H9 (cell line): ENCODE results near the gene ZBTB20. TPM values are rescaled to one million over a fixed set of nuclear protein-coding genes. Genes with fewer than 3 reads are reported as not detected.

Source experiments
- DNase-seq: peaks from one replicate; pipeline ENCODE4 v3.0.0-alpha.2; 2017
- H2AFZ ChIP-seq: one replicate; pipeline ENCODE4 v1.6.1; 2013; ENCODE audit warnings: mild to moderate bottlenecking, low read length, control low read depth, moderate library complexity
- H2AK5ac ChIP-seq: 2 replicates; pipeline ENCODE4 v1.6.1; 2013; ENCODE audit warnings: low read length, control low read depth, mixed read lengths; ENCODE audit not compliant: insufficient read length
- H2BK120ac ChIP-seq: one replicate; pipeline ENCODE4 v1.6.1; 2013; ENCODE audit warnings: low read depth, mild to moderate bottlenecking, low read length, control low read depth, inconsistent platforms; ENCODE audit not compliant: poor library complexity, severe bottlenecking
- H2BK12ac ChIP-seq: 2 replicates; pipeline ENCODE4 v1.6.1; 2013; ENCODE audit warnings: low read length, control low read depth, mixed read lengths, low read depth; ENCODE audit not compliant: insufficient read length
- H2BK15ac ChIP-seq: 2 replicates; pipeline ENCODE4 v1.6.1; 2013; ENCODE audit warnings: low read depth, low read length, control low read depth
- H2BK20ac ChIP-seq: one replicate; pipeline ENCODE4 v1.6.1; 2013; ENCODE audit warnings: low read depth, mild to moderate bottlenecking, low read length, control low read depth, inconsistent platforms; ENCODE audit not compliant: poor library complexity, severe bottlenecking
- H2BK5ac ChIP-seq: 2 replicates; pipeline ENCODE4 v1.6.1; 2013; ENCODE audit warnings: low read length, control low read depth, mixed read lengths; ENCODE audit not compliant: insufficient read length
- H3K14ac ChIP-seq: 2 replicates; pipeline ENCODE4 v1.6.1; 2013; ENCODE audit warnings: low read length, control low read depth; ENCODE audit not compliant: insufficient read depth
- H3K18ac ChIP-seq: 2 replicates; pipeline ENCODE4 v1.6.1; 2013; ENCODE audit warnings: low read depth, mild to moderate bottlenecking, mixed read lengths, low read length, control low read depth; ENCODE audit not compliant: insufficient read length
- H3K23ac ChIP-seq: 2 replicates; pipeline ENCODE4 v1.6.1; 2013; ENCODE audit warnings: low read length, control low read depth, mixed read lengths, low read depth; ENCODE audit not compliant: insufficient read length
- H3K23me2 ChIP-seq: 2 replicates; pipeline ENCODE4 v1.6.1; 2013; ENCODE audit warnings: low read depth, mild to moderate bottlenecking, mixed read lengths, low read length, control low read depth; ENCODE audit not compliant: insufficient read length, poor library complexity, severe bottlenecking
- H3K27ac ChIP-seq: 2 replicates; pipeline ENCODE4 v1.5.1; 2013; ENCODE audit warnings: low read length, control low read depth, mixed read lengths, low read depth; ENCODE audit not compliant: insufficient read length
- H3K27me3 ChIP-seq: 2 replicates; pipeline ENCODE4 v1.6.1; 2013; ENCODE audit warnings: low read length, control low read depth, inconsistent platforms; ENCODE audit not compliant: insufficient read depth
- H3K4ac ChIP-seq: 2 replicates; pipeline ENCODE4 v1.6.1; 2013; ENCODE audit warnings: low read depth, mild to moderate bottlenecking, control low read depth, inconsistent platforms, low read length, moderate library complexity
- H3K4me1 ChIP-seq: 2 replicates; pipeline ENCODE4 v1.6.1; 2013; ENCODE audit warnings: low read length, control low read depth, inconsistent platforms; ENCODE audit not compliant: insufficient read depth
- H3K4me2 ChIP-seq: 2 replicates; pipeline ENCODE4 v1.6.1; 2013; ENCODE audit warnings: low read length, control low read depth, mixed read lengths; ENCODE audit not compliant: insufficient read length, insufficient read depth
- H3K56ac ChIP-seq: 2 replicates; pipeline ENCODE4 v1.6.1; 2013; ENCODE audit warnings: low read depth, mild to moderate bottlenecking, mixed read lengths, low read length, control low read depth; ENCODE audit not compliant: insufficient read length
- H3K79me1 ChIP-seq: 2 replicates; pipeline ENCODE4 v1.6.1; 2013; ENCODE audit warnings: low read depth, mild to moderate bottlenecking, moderate library complexity, low read length, control low read depth, inconsistent platforms; ENCODE audit not compliant: insufficient read depth, poor library complexity, severe bottlenecking
- H3K79me2 ChIP-seq: 2 replicates; pipeline ENCODE4 v1.6.1; 2013; ENCODE audit warnings: low read length, control low read depth, inconsistent platforms; ENCODE audit not compliant: insufficient read depth
- H3K9ac ChIP-seq: 2 replicates; pipeline ENCODE4 v1.6.1; 2013; ENCODE audit warnings: low read length, control low read depth, mixed read lengths; ENCODE audit not compliant: insufficient read length; ENCODE audit errors: extremely low read depth
- H3K9me3 ChIP-seq: one replicate; pipeline ENCODE4 v1.6.1; 2013; ENCODE audit warnings: low read depth, low read length, inconsistent platforms; ENCODE audit not compliant: control insufficient read depth
- H3T11ph ChIP-seq: one replicate; pipeline ENCODE4 v1.6.1; 2013; ENCODE audit warnings: mild to moderate bottlenecking, low read length, control low read depth, inconsistent platforms
- H4K20me1 ChIP-seq: one replicate; pipeline ENCODE4 v1.6.1; 2013; ENCODE audit not compliant: control insufficient read depth, insufficient read length, insufficient read depth
- H4K5ac ChIP-seq: 2 replicates; pipeline ENCODE4 v1.6.1; 2013; ENCODE audit warnings: low read depth, mild to moderate bottlenecking, mixed read lengths, low read length, control low read depth; ENCODE audit not compliant: insufficient read length
- H4K8ac ChIP-seq: replicated peaks from 2 replicates; pipeline ENCODE4 v1.6.1; 2013; ENCODE audit warnings: low read length, control low read depth, mixed read lengths, low read depth; ENCODE audit not compliant: insufficient read length
- H4K91ac ChIP-seq: 2 replicates; pipeline ENCODE4 v1.6.1; 2013; ENCODE audit warnings: low read depth, mild to moderate bottlenecking, moderate library complexity, mixed read lengths, low read length, control low read depth; ENCODE audit not compliant: insufficient read length
- H3K27ac Mint-ChIP-seq, 3 experiments: 2 replicates in 2 of 3; 3 replicates in 1 of 3; pipeline ENCODE4 v1.8.0; 2020 to 2021; ENCODE audit warnings: mixed read lengths in 3 of 3, mild to moderate bottlenecking in 1 of 3, moderate library complexity in 1 of 3
- H3K27me3 Mint-ChIP-seq: 2 replicates; pipeline ENCODE4 v1.8.0; 2021; ENCODE audit warnings: low read depth, mild to moderate bottlenecking, moderate library complexity, mixed read lengths
- H3K36me3 Mint-ChIP-seq, 3 experiments: 2 replicates in 2 of 3; 3 replicates in 1 of 3; pipeline ENCODE4 v1.8.0; 2020 to 2021; ENCODE audit warnings: low read depth in 3 of 3, mixed read lengths in 3 of 3; ENCODE audit not compliant: insufficient read depth in 1 of 3
- H3K4me1 Mint-ChIP-seq, 2 experiments: 2 replicates each; pipeline ENCODE4 v1.8.0; 2020; ENCODE audit warnings: mixed read lengths in 2 of 2
- H3K4me3 Mint-ChIP-seq, 2 experiments: 2 replicates in 1 of 2; 3 replicates in 1 of 2; pipeline ENCODE4 v1.8.0; 2020 to 2021; ENCODE audit warnings: mild to moderate bottlenecking in 2 of 2, mixed read lengths in 2 of 2, moderate library complexity in 1 of 2
- H3K9me3 Mint-ChIP-seq, 2 experiments: 2 replicates in 1 of 2; 3 replicates in 1 of 2; pipeline ENCODE4 v1.8.0; 2020; ENCODE audit warnings: mild to moderate bottlenecking in 2 of 2, mixed read lengths in 2 of 2, moderate library complexity in 1 of 2
- WGBS: extraction: QIAGEN DNeasy Blood & Tissue Kit; methylation state at CpG from one replicate; pipeline ENCODE4 v1.1.7; 2013; ENCODE audit warnings: missing lambda C conversion rate, low lambda C conversion rate, mixed read lengths; ENCODE audit not compliant: insufficient read length; ENCODE audit errors: extremely low coverage; 5-methylcytosine and 5-hydroxymethylcytosine counted together
- total RNA-seq: library from RNA; stranded (reverse); gene quantifications from 2 replicates; pipeline ENCODE4 v1.2.1, GENCODE V29; 2021
- TF ChIP-seq, protein P1 (sequence below): fragments of 200-600 bp; sonication (generic); conservative IDR thresholded peaks from 3 replicates; pipeline ENCODE4 v1.8.0; 2021; ENCODE audit warnings: antibody characterized with exemption, mild to moderate bottlenecking

The ZBTB20 gene
- total RNA-seq, 1 experiment from 2014 or later, result 0.70 TPM

DNA sequence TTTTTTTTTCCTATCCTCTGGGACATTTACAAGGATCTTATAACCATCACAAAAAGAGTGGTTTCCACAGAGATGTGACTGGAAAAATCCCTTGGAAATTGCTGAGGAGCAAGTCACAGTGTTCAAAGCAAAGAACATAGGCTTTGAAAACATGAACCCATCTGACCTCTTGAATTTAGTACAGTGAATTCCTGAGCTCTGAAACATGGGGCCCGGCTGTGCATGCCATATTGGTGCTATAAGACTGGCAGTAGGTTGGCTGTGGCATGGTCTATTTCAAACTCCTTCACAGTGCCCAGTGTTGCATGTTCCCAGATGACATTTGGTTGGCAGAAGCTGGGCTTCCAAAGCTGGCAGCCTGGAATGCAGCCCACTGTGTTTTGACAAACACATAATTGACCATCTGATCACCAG lies 651.1 kb downstream of the ZBTB20 start:
- Histone ChIP-seq H3K23ac (no peak overlapping the region), H4K91ac (no peak overlapping the region), H3K9ac (no peak overlapping the region), H3K4me1 (no peaks in the 10 kb centered on the region), H3K27ac (no peak overlapping the region), H3K14ac (no peak overlapping the region), H3K79me1 (no peaks in the 10 kb centered on the region), H3K18ac (no peak overlapping the region), H3T11ph (no peak overlapping the region), H4K8ac (no peak overlapping the region), H3K56ac (no peak overlapping the region), H2AK5ac (no peak overlapping the region), H3K23me2 (no peaks in the 10 kb centered on the region), H2BK5ac (no peak overlapping the region), H3K79me2 (no peaks in the 10 kb centered on the region), H3K27me3 (no peaks in the 10 kb centered on the region), H3K9me3 (no peaks in the 10 kb centered on the region), H2AFZ (no peak overlapping the region), H3K4ac (no peak overlapping the region), H3K4me2 (no peak overlapping the region), H4K20me1 (no peaks in the 10 kb centered on the region), H2BK120ac (no peak overlapping the region), H2BK12ac (no peak overlapping the region), H2BK15ac (no peak overlapping the region), H2BK20ac (no peak overlapping the region), H4K5ac (no peak overlapping the region)
- Mint-ChIP-seq H3K27ac (no peak overlapping the region), H3K27me3 (no peaks in the 10 kb centered on the region), H3K9me3 (no peaks in the 10 kb centered on the region), H3K36me3 (no peaks in the 10 kb centered on the region), H3K4me3 (no peak overlapping the region), H3K4me1 (peaks cover 0 to 6% of the 10 kb centered on the region in 2 experiments; a peak in 3 of 4 replicates)
- TF ChIP-seq, protein P1, sequence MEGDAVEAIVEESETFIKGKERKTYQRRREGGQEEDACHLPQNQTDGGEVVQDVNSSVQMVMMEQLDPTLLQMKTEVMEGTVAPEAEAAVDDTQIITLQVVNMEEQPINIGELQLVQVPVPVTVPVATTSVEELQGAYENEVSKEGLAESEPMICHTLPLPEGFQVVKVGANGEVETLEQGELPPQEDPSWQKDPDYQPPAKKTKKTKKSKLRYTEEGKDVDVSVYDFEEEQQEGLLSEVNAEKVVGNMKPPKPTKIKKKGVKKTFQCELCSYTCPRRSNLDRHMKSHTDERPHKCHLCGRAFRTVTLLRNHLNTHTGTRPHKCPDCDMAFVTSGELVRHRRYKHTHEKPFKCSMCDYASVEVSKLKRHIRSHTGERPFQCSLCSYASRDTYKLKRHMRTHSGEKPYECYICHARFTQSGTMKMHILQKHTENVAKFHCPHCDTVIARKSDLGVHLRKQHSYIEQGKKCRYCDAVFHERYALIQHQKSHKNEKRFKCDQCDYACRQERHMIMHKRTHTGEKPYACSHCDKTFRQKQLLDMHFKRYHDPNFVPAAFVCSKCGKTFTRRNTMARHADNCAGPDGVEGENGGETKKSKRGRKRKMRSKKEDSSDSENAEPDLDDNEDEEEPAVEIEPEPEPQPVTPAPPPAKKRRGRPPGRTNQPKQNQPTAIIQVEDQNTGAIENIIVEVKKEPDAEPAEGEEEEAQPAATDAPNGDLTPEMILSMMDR, result no peak
- WGBS, result no CpG with 5 or more reads among the region's 1 CpG
- DNase-seq, result no peak
